Right lobe of liver (tissue), 6 donors: ENCODE results near the gene PLA2G5. TPM values are rescaled to one million over a fixed set of nuclear protein-coding genes. Genes with fewer than 3 reads are reported as not detected.

Experiments
- ATAC-seq, 4 donors: fragments of 200-7000 bp; cut with Tn5 transposase; one replicate each; pipeline ENCODE4 v1.9.1; 2020; ENCODE audit warnings: mild to moderate bottlenecking in 4 of 4, moderate library complexity in 4 of 4
- DNase-seq, 3 donors: peaks; one replicate each; pipeline ENCODE4 v3.0.0-alpha.2; 2020
- H3K27ac ChIP-seq, 3 donors: fragments of 200-600 bp; one replicate each; pipeline ENCODE4 v1.8.0; 2022
- H3K27me3 ChIP-seq, 2 donors: fragments of 200-600 bp; one replicate each; pipeline ENCODE4 v1.8.0; 2022
- H3K36me3 ChIP-seq, 4 donors: fragments of 200-600 bp; sonication (generic) in 1 of 4; one replicate each; pipeline versions ENCODE4 v1.5.1 to v1.8.0; 2017 to 2022; ENCODE audit warnings: control low read depth in 1 of 4
- H3K4me1 ChIP-seq, 4 donors: fragments of 200-600 bp; sonication (generic) in 1 of 4; one replicate each; pipeline versions ENCODE4 v1.5.1 to v1.8.0; 2017 to 2022; ENCODE audit warnings: control low read depth in 1 of 4
- H3K4me3 ChIP-seq, 3 donors: fragments of 200-600 bp; one replicate each; pipeline ENCODE4 v1.8.0; 2022
- H3K9me3 ChIP-seq, 4 donors: fragments of 200-600 bp; sonication (generic) in 1 of 4; one replicate each; pipeline versions ENCODE4 v1.5.1 to v1.8.0; 2017 to 2022; ENCODE audit warnings: control low read depth in 1 of 4
- POLR2A ChIP-seq: fragments of 450-650 bp; IDR thresholded peaks from one replicate; pipeline ENCODE4 v1.6.1; 2017; ENCODE audit warnings: antibody characterized with exemption, mild to moderate bottlenecking
- WGBS: methylation state at CpG from one replicate; pipeline ENCODE4 v1.1.6; 2018; ENCODE audit warnings: low coverage, low lambda C conversion rate; ENCODE audit not compliant: insufficient coverage; ENCODE audit errors: missing lambda C conversion rate; 5-methylcytosine and 5-hydroxymethylcytosine counted together
- intact Hi-C, 2 donors: fragments of 100-400 bp; cut with DNase I; formaldehyde crosslinking; loops; one replicate each; pipeline versions ENCODE4 v1.11.2 to v1.14.1; 2022
- total RNA-seq, 6 experiments: library from RNA; depleted of rRNA in 2 of 6; stranded (reverse); fragments of >200 nt in 2 of 6; fragmentation: NEBNext Ultra II Directional in 3 of 6; extraction: Animal tissue kit (Norgen Biotek cat#: 25700) in 3 of 6; gene quantifications; one replicate each; pipeline versions ENCODE4 v1.1.0 to v1.2.4, GENCODE V29; 2016 to 2023
- TF ChIP-seq, protein P1 (sequence below), 4 donors: fragments of 200-600 bp in 3 of 4; fragments of 450-650 bp in 1 of 4; IDR thresholded peaks; one replicate each; pipeline versions ENCODE4 v1.5.1 to v1.8.0; 2016 to 2022; ENCODE audit warnings: antibody characterized with exemption in 4 of 4, mild to moderate bottlenecking in 2 of 4
- donor health status: DM: no; HTN: yes; CAD: no.
- donor health status: DM: no; HTN: no; CAD: no.
- donor health status: DM: no; HTN: no; CAD: no.
- donor health status: DM: no; HTN: yes; CAD: no.
- donor health status: DM: no; HTN: yes; CAD: no.

PLA2G5 gene
- total RNA-seq, 6 experiments from 2014 or later = 0.62 to 4.8 (median 3.2) TPM

DNA sequence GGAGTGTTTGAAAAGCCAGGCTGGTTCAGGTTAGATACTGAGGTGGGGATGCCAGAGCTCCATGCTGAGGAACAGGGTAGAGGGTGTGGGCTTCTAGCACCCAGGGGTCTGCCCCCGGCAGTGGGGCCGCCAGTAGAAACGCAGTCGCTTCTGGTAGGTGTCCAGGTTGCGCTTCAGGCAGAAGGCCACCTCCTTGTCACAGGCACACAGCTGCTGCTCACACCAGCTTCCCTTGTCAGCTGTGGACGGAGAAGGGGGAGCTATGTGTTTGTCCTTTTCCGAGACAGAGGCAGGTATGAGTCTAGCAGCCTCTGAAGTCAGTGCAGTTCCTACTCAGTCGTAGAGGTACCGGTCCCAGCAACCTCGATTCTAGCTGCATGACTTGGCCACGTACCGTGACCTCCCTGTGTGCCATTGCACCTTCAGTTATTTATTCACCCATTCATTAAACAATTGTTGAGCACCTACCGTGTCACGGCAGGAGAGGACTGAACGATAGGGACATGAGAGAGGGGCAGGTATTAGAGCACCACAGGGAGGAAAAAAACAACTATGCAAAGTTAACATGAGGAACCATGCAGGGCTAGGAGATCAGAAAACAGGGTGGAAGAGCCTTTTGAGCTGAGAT is 44.1 kb downstream of the PLA2G5 start:
- ATAC-seq = no peak
- intact Hi-C loops = no loop called here
- TF ChIP-seq, protein P1, sequence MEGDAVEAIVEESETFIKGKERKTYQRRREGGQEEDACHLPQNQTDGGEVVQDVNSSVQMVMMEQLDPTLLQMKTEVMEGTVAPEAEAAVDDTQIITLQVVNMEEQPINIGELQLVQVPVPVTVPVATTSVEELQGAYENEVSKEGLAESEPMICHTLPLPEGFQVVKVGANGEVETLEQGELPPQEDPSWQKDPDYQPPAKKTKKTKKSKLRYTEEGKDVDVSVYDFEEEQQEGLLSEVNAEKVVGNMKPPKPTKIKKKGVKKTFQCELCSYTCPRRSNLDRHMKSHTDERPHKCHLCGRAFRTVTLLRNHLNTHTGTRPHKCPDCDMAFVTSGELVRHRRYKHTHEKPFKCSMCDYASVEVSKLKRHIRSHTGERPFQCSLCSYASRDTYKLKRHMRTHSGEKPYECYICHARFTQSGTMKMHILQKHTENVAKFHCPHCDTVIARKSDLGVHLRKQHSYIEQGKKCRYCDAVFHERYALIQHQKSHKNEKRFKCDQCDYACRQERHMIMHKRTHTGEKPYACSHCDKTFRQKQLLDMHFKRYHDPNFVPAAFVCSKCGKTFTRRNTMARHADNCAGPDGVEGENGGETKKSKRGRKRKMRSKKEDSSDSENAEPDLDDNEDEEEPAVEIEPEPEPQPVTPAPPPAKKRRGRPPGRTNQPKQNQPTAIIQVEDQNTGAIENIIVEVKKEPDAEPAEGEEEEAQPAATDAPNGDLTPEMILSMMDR (IDR thresholded peaks at IDR 0.05) = no peak
- TF ChIP-seq POLR2A = no peak
- WGBS = 44% methylated on average over 10 of the region's 15 CpGs
- H3K36me3 ChIP-seq = no peaks in the 10 kb centered on the region
- no peaks in the 10 kb centered on the region for H3K9me3 ChIP-seq
- H3K4me1 ChIP-seq = no peaks in the 10 kb centered on the region
- no peak overlapping the region for H3K27ac ChIP-seq
- no peaks in the 10 kb centered on the region for H3K27me3 ChIP-seq
- peak in 1 of 3 donors; percentile 25 for DNase-seq
- no peak overlapping the region for H3K4me3 ChIP-seq

DNA sequence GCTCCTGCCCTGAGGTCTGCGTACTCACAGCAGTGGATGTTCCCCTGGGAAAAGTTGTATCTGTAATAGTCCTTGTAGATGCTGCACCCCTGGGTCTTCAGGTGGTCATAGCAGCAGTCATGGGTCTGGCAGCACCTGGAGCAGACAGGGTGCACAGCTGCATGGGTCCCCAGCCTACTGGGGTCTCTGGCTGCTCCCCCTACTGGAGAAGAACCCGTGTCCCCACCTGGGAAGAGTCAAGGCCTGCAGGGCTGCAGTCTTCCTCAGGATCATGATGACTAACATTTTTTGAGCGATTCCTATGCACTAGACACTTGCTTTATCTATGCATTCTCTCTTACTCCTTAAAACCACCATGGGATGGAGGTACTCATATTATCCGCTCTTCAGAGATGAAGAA is 45.5 kb downstream of the PLA2G5 start:
- intact Hi-C loops = no loop called here
- DNase-seq (peak in 1 of 3 donors; percentile 19), ATAC-seq (no peak)
- TF ChIP-seq POLR2A = no peak
- TF ChIP-seq, protein P1 (IDR thresholded peaks at IDR 0.05) = no peak
- no peak overlapping the region for H3K27ac ChIP-seq
- H3K4me3 ChIP-seq = no peak overlapping the region
- WGBS = 86% methylated on average over 2 of the region's 4 CpGs
- H3K36me3 ChIP-seq = no peaks in the 10 kb centered on the region
- H3K4me1 ChIP-seq = no peaks in the 10 kb centered on the region
- no peaks in the 10 kb centered on the region for H3K9me3 ChIP-seq
- no peaks in the 10 kb centered on the region for H3K27me3 ChIP-seq

DNA sequence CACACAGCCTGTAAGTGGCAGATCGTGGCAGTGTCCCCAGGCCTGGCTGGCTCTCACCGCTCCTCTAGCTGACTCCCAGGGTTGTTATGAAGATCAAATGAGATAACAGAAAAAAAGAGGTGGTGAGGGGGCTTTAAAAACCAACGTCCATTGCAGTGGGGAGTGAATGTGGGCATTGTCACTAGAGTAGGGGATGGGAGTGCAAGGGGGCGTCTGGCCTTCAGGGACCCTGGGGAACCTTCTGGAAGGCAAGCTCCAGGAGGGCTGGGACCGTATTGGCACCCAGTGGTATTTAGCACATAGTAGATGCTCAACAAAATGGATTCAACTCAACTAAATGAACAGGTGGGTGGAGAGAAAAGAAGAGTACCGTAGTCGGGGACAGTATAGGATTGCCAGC is 45.9 kb downstream of the PLA2G5 start:
- no peak overlapping the region for H3K4me3 ChIP-seq
- ATAC-seq = no peak
- no peaks in the 10 kb centered on the region for H3K9me3 ChIP-seq
- H3K27me3 ChIP-seq = no peaks in the 10 kb centered on the region
- H3K36me3 ChIP-seq = no peaks in the 10 kb centered on the region
- WGBS = 73% methylated on average over 7 of the region's 7 CpGs
- intact Hi-C loops = no loop called here
- no peak for DNase-seq
- no peak overlapping the region for H3K27ac ChIP-seq
- H3K4me1 ChIP-seq = no peaks in the 10 kb centered on the region
- TF ChIP-seq, protein P1 (IDR thresholded peaks at IDR 0.05) = no peak
- TF ChIP-seq POLR2A = no peak

DNA sequence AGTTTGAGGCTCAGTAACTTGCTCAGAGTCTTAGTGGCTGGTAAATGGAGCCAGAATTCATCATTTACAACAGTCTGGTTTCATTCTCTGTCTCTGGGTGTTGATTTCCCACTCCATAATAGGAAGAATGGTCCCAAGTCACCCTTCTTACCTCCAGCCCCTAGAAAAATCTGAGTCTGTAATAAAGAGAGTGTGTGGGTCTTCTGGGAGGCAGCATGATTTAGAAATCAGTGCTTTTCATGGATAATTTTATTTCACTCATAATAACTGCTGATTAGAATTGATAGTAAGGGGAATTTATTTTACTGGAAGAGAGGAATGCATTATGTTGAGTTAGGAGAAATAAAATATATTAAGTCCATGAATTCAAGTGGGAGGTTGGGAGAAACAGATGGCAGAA is 47.2 kb downstream of the PLA2G5 start:
- DNase-seq (no peak), ATAC-seq (no peak)
- no peaks in the 10 kb centered on the region for H3K36me3 ChIP-seq
- H3K9me3 ChIP-seq = no peaks in the 10 kb centered on the region
- H3K4me1 ChIP-seq = no peaks in the 10 kb centered on the region
- intact Hi-C loops = no loop called here
- H3K4me3 ChIP-seq = no peak overlapping the region
- TF ChIP-seq, protein P1 (IDR thresholded peaks at IDR 0.05) = no peak
- TF ChIP-seq POLR2A = no peak
- no peak overlapping the region for H3K27ac ChIP-seq
- H3K27me3 ChIP-seq = no peaks in the 10 kb centered on the region

DNA sequence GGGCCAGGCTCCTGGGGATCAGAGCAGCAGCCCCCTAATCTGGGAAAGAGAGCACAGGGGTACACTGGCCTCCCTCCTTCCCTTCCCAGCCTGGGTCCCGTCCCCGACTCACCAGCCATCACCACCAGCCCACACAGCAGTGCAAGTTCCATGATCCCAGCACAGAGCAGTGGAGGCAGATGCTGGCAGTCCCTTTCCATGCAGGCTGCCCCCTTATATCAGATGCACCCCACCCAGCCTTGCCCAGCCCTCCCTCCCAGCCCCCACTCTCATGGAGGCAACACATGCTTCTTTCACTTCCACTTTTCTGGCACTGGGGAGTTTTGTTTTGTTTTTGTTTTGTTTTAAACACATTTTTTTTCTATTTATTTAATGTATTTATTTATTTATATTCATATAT is 49.4 kb downstream of the PLA2G5 start, which contains the start of gene PLA2G2D:
Gene PLA2G2D (minus strand): TSS at position 190 of the 400 bp plus-strand sequence. CDS start 38 bp downstream, at position 152.
- H3K9me3 ChIP-seq = no peaks in the 10 kb centered on the region
- TF ChIP-seq, protein P1 (IDR thresholded peaks at IDR 0.05) = no peak
- TF ChIP-seq POLR2A = no peak
- no peak within 1 kb of the TSS for H3K27ac ChIP-seq
- no peaks in the 10 kb centered on the region for H3K4me1 ChIP-seq
- H3K36me3 ChIP-seq = no peaks in the 10 kb centered on the region
- peak in 1 of 3 donors; percentile 19 for DNase-seq
- H3K4me3 ChIP-seq = no peak within 1 kb of the TSS
- WGBS = 100% methylated on average over 1 of the region's 2 CpGs
- H3K27me3 ChIP-seq = no peaks in the 10 kb centered on the region
- intact Hi-C loops = no loop called here
- ATAC-seq = no peak
